IPS-18c (cell line): ENCODE results near the gene EEA1.
"Not testable (repeated sequence)": the region's sequence is repeated elsewhere in the genome, so short reads cannot be mapped to it uniquely, and the experiment has no call there.

Experiments
- H3K4me3 ChIP-seq: 2 replicates; pipeline ENCODE4 v1.7.0; 2013; ENCODE audit warnings: low read depth, mild to moderate bottlenecking, low read length, moderate library complexity; ENCODE audit not compliant: insufficient read depth
- H3K9me3 ChIP-seq: one replicate; pipeline ENCODE4 v1.6.1; 2013; ENCODE audit warnings: mild to moderate bottlenecking, low read length, moderate library complexity; ENCODE audit not compliant: control insufficient read depth, insufficient read depth

Gene EEA1

DNA sequence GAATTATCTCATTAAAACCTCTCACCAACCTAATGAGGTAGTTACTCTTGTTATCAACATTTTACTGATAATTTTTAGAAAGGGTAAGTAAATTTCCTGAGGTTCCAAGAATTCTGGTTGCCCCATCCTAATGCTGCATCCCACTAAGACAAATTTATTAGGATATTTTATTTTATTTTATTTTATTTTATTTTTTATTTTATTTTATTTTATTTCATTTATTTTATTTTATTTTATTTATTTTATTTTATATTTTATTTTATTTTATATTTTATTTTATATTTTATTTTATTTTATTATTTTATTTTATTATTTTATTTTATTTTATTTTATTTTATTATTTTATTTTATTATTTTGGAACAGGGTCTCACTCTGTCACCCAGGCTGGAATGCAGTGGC, 179.4 kb downstream of the EEA1 start:
- H3K4me3 ChIP-seq, H3K9me3 ChIP-seq: not testable (repeated sequence)

- Histone ChIP-seq H3K4me3 (no peak overlapping the region), H3K9me3 (no peaks in the 10 kb centered on the region)
Measured at GRCh38 chr12:92747151-92747550, 181.9 kb downstream of the EEA1 start.

DNA sequence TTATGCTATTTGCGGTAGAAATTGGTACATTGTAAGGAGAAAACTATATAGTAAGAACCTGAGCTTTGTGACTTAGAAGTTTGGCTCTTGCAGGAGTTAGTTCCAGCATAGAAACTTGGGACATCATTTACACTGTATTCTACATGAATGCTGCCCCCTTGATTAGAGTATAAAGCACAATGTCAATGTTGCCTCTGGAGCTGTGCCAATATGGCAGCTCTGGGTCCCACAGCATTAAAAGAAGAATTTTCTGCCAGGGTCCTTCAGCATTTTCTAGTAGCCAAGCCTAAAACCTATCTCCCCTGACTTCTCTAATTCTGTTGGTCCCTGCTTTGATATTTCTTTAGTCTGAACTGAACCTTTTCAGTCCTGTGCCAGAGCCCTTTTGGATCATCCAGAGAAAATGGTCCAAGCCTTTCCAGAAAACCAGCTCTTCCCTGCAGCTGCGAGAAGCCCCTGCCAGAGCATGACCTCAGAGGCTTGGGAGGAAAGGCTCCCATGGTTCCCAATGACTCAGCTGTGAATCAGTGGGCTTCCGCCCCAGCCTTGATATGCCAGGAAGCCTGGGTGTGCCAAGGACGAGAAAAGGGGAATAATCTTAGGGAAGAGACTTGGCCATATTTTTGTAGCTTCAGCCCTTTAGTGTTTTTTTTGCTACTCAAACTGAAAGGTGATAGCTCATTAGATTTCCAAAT, 183.1 kb downstream of the EEA1 start:
- H3K4me3 ChIP-seq: no peak overlapping the region
- H3K9me3 ChIP-seq: no peaks in the 10 kb centered on the region

- no peak overlapping the region for H3K4me3 ChIP-seq
- no peaks in the 10 kb centered on the region for H3K9me3 ChIP-seq
Measured at GRCh38 chr12:92743026-92743425, 186.1 kb downstream of the EEA1 start.

GRCh38 chr12:92740411-92740810, 188.7 kb downstream of the EEA1 start:
- H3K9me3 ChIP-seq: no peaks in the 10 kb centered on the region
- H3K4me3 ChIP-seq: no peak overlapping the region

GRCh38 chr12:92739113-92739512, 190.0 kb downstream of the EEA1 start:
- no peaks in the 10 kb centered on the region for H3K9me3 ChIP-seq
- no peak overlapping the region for H3K4me3 ChIP-seq

DNA sequence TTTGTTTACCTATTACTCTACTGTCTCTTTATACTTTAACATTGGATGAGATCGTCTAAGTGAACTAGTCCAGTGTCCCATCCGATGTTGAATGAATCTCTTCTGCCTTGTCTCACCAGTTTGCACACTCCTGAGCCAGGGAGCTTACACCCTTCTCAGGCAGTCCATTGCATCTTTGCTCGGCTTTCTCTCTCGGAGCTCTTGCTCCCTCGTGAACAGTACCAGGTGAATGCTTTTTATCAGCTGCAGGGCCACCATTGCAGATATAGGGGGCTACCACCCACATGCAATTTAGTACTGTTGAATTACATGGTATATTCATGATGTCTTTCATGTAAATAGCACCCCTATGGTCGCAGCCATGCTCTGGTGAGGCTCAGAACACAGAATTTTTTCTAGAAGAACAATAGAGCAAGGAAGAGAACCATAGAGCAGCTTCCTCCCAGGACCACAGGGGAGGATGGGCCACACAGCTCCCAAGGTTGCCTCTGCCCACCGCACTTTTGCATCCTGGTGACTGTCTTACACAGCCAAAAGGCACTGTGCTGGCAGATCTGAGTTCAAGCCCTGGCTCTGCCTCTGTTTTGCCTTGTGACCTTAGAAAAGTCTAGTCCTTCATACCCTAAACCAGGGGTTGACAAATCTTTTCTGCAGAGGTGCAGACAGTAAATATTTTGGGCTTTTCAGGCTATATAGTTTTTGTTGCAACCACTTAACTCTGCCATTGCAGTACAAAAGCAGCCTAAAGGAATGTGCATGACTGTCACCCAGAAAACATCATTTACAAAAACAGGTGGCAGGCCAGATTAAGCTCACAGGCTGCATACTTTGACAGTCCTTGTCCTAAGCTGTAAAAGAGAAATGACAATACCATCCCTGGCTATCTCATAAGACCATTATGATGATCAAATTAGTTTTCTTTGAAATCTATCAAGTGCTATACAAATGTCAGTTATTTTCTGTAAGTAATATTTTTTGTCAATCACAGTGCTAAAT, 190.9 kb downstream of the EEA1 start:
- H3K9me3 ChIP-seq: no peaks in the 10 kb centered on the region

GRCh38 chr12:92736605-92737004, 192.5 kb downstream of the EEA1 start:
- no peak overlapping the region for H3K4me3 ChIP-seq
- no peaks in the 10 kb centered on the region for H3K9me3 ChIP-seq

More for the DNA sequence above, 190.9 kb downstream of the EEA1 start:
- no peak overlapping the region for H3K4me3 ChIP-seq

- Histone ChIP-seq H3K4me3 (no peak overlapping the region), H3K9me3 (no peaks in the 10 kb centered on the region)
Measured at GRCh38 chr12:92735131-92735721, 193.9 kb downstream of the EEA1 start.

- no peak overlapping the region for H3K4me3 ChIP-seq
- no peaks in the 10 kb centered on the region for H3K9me3 ChIP-seq
Measured at GRCh38 chr12:92733661-92734060, 195.4 kb downstream of the EEA1 start.

DNA sequence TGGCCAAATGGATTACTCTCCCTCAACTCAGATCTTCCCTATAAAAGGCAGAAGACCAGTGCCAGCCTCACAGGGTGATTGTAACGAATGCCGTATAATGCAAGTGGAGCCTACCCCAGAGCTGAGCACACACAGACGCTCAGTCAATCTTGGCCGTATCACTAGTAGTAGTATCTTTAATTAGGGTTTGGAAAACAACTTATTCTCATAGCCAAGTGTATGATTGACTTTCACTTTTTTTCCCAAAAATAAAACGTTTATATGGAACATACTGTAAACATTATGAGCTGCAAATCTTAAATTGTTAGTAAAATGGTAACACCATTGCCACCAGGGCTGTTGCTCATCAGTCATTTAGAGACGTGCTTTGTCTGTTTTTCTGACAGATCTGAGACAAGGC, 195.9 kb downstream of the EEA1 start:
- H3K4me3 ChIP-seq: no peak overlapping the region
- no peaks in the 10 kb centered on the region for H3K9me3 ChIP-seq

DNA sequence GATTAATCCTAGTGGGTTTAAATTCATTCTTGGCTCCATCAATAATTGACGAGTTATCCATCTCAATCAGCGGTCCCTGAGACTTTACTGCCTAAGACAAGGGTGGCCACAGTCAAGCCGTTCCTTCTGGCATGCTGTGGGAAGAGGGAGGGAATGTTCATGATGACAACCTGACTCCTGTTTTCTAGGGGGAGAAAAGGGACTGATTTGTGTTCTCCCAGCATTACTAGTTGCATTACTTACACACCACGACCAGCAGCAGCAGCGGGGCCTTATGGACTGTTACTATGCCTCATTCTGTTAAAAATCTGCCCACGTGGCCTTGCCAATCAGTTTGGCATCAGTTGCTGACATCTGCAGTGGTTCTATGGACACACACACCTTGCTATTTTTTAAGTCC, 196.4 kb downstream of the EEA1 start:
- Histone ChIP-seq H3K4me3 (no peak overlapping the region), H3K9me3 (no peaks in the 10 kb centered on the region)

DNA sequence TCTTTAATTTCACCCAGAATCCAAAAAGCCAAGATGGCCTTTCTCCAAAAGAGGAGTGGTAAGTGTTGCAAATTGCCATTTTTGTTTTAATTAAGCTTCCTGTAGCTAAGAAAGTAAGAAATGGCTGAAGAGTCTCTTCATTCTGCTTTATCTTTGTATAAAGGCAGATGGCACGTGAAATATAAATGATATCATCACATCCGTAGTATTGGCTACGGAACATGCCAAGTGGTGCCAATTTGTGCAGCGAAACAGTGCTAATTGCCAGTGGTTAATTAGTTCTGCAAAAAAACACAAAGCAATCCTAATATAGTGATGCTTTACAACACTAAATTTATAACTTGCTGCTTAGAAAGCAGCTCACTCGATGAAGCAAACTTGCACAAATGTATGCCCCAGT, 196.9 kb downstream of the EEA1 start:
- Histone ChIP-seq H3K9me3 (no peaks in the 10 kb centered on the region), H3K4me3 (no peak overlapping the region)

- no peak overlapping the region for H3K4me3 ChIP-seq
- no peaks in the 10 kb centered on the region for H3K9me3 ChIP-seq
Measured at GRCh38 chr12:92730758-92731157, 198.3 kb downstream of the EEA1 start.

- no peak overlapping the region for H3K4me3 ChIP-seq
- no peaks in the 10 kb centered on the region for H3K9me3 ChIP-seq
Measured at GRCh38 chr12:92729773-92730305, 199.3 kb downstream of the EEA1 start.

DNA sequence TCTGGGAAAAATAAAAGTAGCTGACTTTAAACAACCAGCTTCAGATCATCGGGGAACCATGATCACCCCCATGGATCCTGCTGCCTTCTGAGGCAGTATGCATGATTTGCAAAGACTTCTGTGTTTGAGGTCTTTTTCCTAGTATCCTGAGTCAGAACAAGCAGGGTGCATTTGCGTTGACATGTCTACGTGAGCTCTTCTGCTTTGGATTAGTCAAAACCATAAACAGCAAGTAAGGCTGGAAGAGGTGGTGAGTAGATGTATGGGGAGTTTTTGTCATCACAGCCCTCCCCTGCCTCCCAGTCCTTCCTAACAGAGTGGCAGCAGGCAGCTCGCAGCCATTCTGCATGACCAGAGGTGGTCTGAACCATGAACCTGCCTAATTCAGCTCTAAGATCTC, 202.2 kb downstream of the EEA1 start:
- H3K9me3 ChIP-seq: no peaks in the 10 kb centered on the region
- H3K4me3 ChIP-seq: no peak overlapping the region

DNA sequence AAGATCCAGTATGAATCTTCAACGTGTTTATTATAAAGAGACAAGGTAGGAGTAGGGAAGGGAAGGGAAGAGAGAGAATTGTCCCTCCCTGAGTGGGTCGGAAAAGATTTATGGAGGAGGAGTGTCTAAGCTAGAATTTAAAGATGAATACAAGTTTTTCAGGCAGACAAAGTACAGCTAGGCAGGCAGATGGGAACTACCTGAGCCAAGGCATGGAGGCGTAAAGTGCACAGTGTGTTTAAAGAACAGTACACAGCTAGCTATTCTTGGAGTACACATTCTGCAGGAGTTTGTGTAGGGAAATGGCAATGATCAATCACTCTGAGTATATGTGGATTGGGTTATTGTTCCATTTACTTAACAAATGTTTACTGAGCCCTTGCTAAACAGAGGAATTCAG, 206.2 kb downstream of the EEA1 start:
- H3K9me3 ChIP-seq: no peaks in the 10 kb centered on the region
- H3K4me3 ChIP-seq: no peak overlapping the region

DNA sequence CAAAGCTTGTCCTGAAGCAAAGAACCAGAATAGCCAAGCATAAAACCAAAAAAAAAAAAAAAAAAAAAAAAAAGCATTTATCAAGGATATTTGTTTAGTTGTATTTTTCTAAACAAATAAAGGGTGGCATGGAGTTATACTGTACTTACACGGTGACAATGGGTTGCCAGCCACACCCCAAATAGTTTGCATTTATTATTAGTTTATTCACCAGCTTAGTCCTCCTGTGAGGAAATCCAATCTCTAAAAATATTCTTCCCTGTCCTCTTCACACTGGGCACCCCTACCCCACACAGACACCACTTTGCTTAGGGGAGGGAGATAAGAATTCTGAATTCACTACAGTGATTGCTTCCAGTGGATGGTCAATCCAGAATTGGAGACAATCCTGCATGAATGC, 207.4 kb downstream of the EEA1 start:
- H3K9me3 ChIP-seq: no peaks in the 10 kb centered on the region
- H3K4me3 ChIP-seq: no peak overlapping the region
